Skeletal muscle tissue (tissue), 4 donors: ENCODE results near the gene IRGQ. TPM values are rescaled to one million over a fixed set of nuclear protein-coding genes. Genes with fewer than 3 reads are reported as not detected.

ENCODE experiments used
- H3K27ac ChIP-seq: one replicate; pipeline ENCODE4 v1.7.0; 2013; ENCODE audit warnings: mild to moderate bottlenecking, low read depth, low read length, inconsistent platforms
- H3K27me3 ChIP-seq, 3 donors: one replicate each; pipeline ENCODE4 v1.7.0; 2013; ENCODE audit warnings: low read length in 3 of 3; ENCODE audit not compliant: control insufficient read depth in 3 of 3, insufficient read depth in 3 of 3
- H3K36me3 ChIP-seq, 3 donors: one replicate each; pipeline ENCODE4 v1.7.0; 2013; ENCODE audit warnings: low read length in 3 of 3; ENCODE audit not compliant: control insufficient read depth in 3 of 3, insufficient read depth in 3 of 3
- H3K4me1 ChIP-seq, 3 donors: one replicate each; pipeline ENCODE4 v1.7.0; 2013; ENCODE audit warnings: low read length in 3 of 3, mild to moderate bottlenecking in 3 of 3; ENCODE audit not compliant: control insufficient read depth in 3 of 3, insufficient read depth in 3 of 3
- H3K4me3 ChIP-seq, 3 donors: one replicate each; pipeline ENCODE4 v1.7.0; 2013; ENCODE audit warnings: low read length in 3 of 3
- H3K9ac ChIP-seq, 3 donors: one replicate each; pipeline ENCODE4 v1.7.0; 2013; ENCODE audit warnings: low read length in 3 of 3, mild to moderate bottlenecking in 3 of 3, moderate library complexity in 2 of 3, low read depth in 1 of 3
- H3K9me3 ChIP-seq, 3 donors: one replicate each; pipeline ENCODE4 v1.7.0; 2013; ENCODE audit warnings: low read length in 3 of 3; ENCODE audit not compliant: control insufficient read depth in 3 of 3
- total RNA-seq: library from RNA; depleted of rRNA; stranded (reverse); fragments of >200 nt; gene quantifications from one replicate; pipeline ENCODE4 v1.2.3, GENCODE V29; 2014
- donor health status: Osteomylitis.

IRGQ gene
- total RNA-seq, 1 donor from 2014 or later, result 24.5 TPM

- Histone ChIP-seq H3K9me3 (no peaks in the 10 kb centered on the region), H3K36me3 (peaks cover 10 to 17% (median 11%) of the 10 kb centered on the region in 3 donors), H3K27me3 (no peaks in the 10 kb centered on the region), H3K4me1 (peaks cover 14 to 21% (median 15%) of the 10 kb centered on the region in 3 donors), H3K27ac (peak overlapping the region; percentile 76), H3K9ac (peak overlapping the region in 2 of 3 donors; percentile 23 to 50), H3K4me3 (peak overlapping the region in 1 of 3 donors; percentile 25)
These were observed 33.2 kb downstream of the IRGQ start for GRCh38 chr19:43562698-43563241.

GRCh38 chr19:43562226-43562697, 33.7 kb downstream of the IRGQ start:
- peak overlapping the region in 1 of 3 donors; percentile 13 for H3K4me3 ChIP-seq
- peaks cover 10 to 19% (median 11%) of the 10 kb centered on the region in 3 donors for H3K36me3 ChIP-seq
- H3K27ac ChIP-seq, result peak overlapping the region; percentile 76

GRCh38 chr19:43561139-43561970, 34.6 kb downstream of the IRGQ start:
- Histone ChIP-seq H3K27me3 (no peaks in the 10 kb centered on the region), H3K4me1 (peaks cover 14 to 21% (median 15%) of the 10 kb centered on the region in 3 donors), H3K27ac (peak overlapping the region; percentile 76), H3K36me3 (peaks cover 10 to 20% (median 11%) of the 10 kb centered on the region in 3 donors), H3K9ac (peak overlapping the region in 1 of 3 donors; percentile 16), H3K4me3 (no peak overlapping the region), H3K9me3 (no peaks in the 10 kb centered on the region)

More at GRCh38 chr19:43562226-43562697, 33.7 kb downstream of the IRGQ start:
- Histone ChIP-seq H3K9me3 (no peaks in the 10 kb centered on the region), H3K27me3 (no peaks in the 10 kb centered on the region), H3K4me1 (peaks cover 14 to 21% (median 15%) of the 10 kb centered on the region in 3 donors), H3K9ac (peak overlapping the region in 2 of 3 donors; percentile 23 to 25)

- Histone ChIP-seq H3K4me1 (peaks cover 14 to 21% (median 15%) of the 10 kb centered on the region in 3 donors), H3K4me3 (no peak overlapping the region), H3K9ac (peak overlapping the region in 1 of 3 donors; percentile 16), H3K27me3 (no peaks in the 10 kb centered on the region), H3K36me3 (peaks cover 12 to 20% (median 14%) of the 10 kb centered on the region in 3 donors), H3K27ac (no peak overlapping the region), H3K9me3 (no peaks in the 10 kb centered on the region)
These were observed 35.2 kb downstream of the IRGQ start for GRCh38 chr19:43560687-43561086.

GRCh38 chr19:43555185-43555770, 40.7 kb downstream of the IRGQ start:
- peaks cover 39 to 44% (median 43%) of the 10 kb centered on the region in 3 donors for H3K36me3 ChIP-seq
- H3K27me3 ChIP-seq, result no peaks in the 10 kb centered on the region
- H3K9me3 ChIP-seq, result no peaks in the 10 kb centered on the region
- no peaks in the 10 kb centered on the region for H3K4me1 ChIP-seq
- H3K9ac ChIP-seq, result no peak overlapping the region
- H3K4me3 ChIP-seq, result no peak overlapping the region
- H3K27ac ChIP-seq, result no peak overlapping the region

GRCh38 chr19:43554317-43554895, 41.5 kb downstream of the IRGQ start:
- Histone ChIP-seq H3K4me3 (no peak overlapping the region), H3K36me3 (peaks cover 38 to 43% (median 42%) of the 10 kb centered on the region in 3 donors), H3K9me3 (no peaks in the 10 kb centered on the region), H3K27ac (no peak overlapping the region), H3K27me3 (no peaks in the 10 kb centered on the region), H3K9ac (no peak overlapping the region), H3K4me1 (no peaks in the 10 kb centered on the region)

- Histone ChIP-seq H3K36me3 (peaks cover 38 to 43% (median 42%) of the 10 kb centered on the region in 3 donors), H3K4me3 (no peak overlapping the region), H3K4me1 (no peaks in the 10 kb centered on the region), H3K27me3 (no peaks in the 10 kb centered on the region), H3K9me3 (no peaks in the 10 kb centered on the region), H3K9ac (no peak overlapping the region), H3K27ac (no peak overlapping the region)
These were observed 42.3 kb downstream of the IRGQ start for GRCh38 chr19:43553656-43554055.

GRCh38 chr19:43552616-43553015, 43.3 kb downstream of the IRGQ start:
- H3K4me3 ChIP-seq, result no peak overlapping the region
- peaks cover 37 to 43% (median 38%) of the 10 kb centered on the region in 3 donors for H3K36me3 ChIP-seq
- H3K27me3 ChIP-seq, result no peaks in the 10 kb centered on the region
- H3K9me3 ChIP-seq, result no peaks in the 10 kb centered on the region
- no peaks in the 10 kb centered on the region for H3K4me1 ChIP-seq
- H3K9ac ChIP-seq, result no peak overlapping the region
- H3K27ac ChIP-seq, result no peak overlapping the region

GRCh38 chr19:43552198-43552450, 43.8 kb downstream of the IRGQ start:
- Histone ChIP-seq H3K9me3 (no peaks in the 10 kb centered on the region), H3K27ac (no peak overlapping the region), H3K4me1 (no peaks in the 10 kb centered on the region), H3K4me3 (no peak overlapping the region), H3K9ac (no peak overlapping the region), H3K36me3 (peaks cover 35 to 43% (median 38%) of the 10 kb centered on the region in 3 donors), H3K27me3 (no peaks in the 10 kb centered on the region)
